Panc1 (cell line): ENCODE measurements around the gene CROCC2. TPM values are rescaled to one million over a fixed set of nuclear protein-coding genes. Genes with fewer than 3 reads are reported as not detected.

ENCODE experiments used
- ATAC-seq: fragments of 200-7000 bp; cut with Tn5 transposase; 2 replicates; pipeline ENCODE4 v1.9.1; 2020; ENCODE audit warnings: mild to moderate bottlenecking, moderate library complexity
- BruUV-seq: library from RNA; stranded (reverse); fragments of 400-500 nt; replicated peaks from 2 replicates; lab custom pipeline; 2021; lab: Mats Ljungman, UMichigan
- CTCF ChIA-PET: fragments of 300-600 bp; sonication (Branson Sonifier 250); formaldehyde crosslinking; loops from one replicate; lab custom pipeline; 2022; ENCODE audit warnings: antibody characterized with exemption; lab: Charles Lee
- POLR2A ChIA-PET: fragments of 300-600 bp; sonication (Branson Sonifier 250); formaldehyde crosslinking; loops from one replicate; lab custom pipeline; 2022; ENCODE audit warnings: antibody characterized with exemption; lab: Charles Lee
- DNase-seq: peaks from one replicate; pipeline ENCODE4 v3.0.0-alpha.2; 2010; ENCODE audit warnings: low read depth, low spot score
- H3K27ac ChIP-seq: 2 replicates; pipeline ENCODE4 v1.5.1; 2011; ENCODE audit warnings: mild to moderate bottlenecking, low read length, inconsistent platforms
- H3K27me3 ChIP-seq: fragments of 200-500 bp; sonication (Bioruptor generic); 2 replicates; pipeline ENCODE4 v1.6.0; 2014; ENCODE audit warnings: low read length, inconsistent platforms; ENCODE audit not compliant: control insufficient read depth, insufficient read depth
- H3K36me3 ChIP-seq: fragments of 200-500 bp; sonication (Bioruptor generic); 2 replicates; pipeline ENCODE4 v1.5.1; 2014; ENCODE audit warnings: inconsistent platforms, mild to moderate bottlenecking, low read length, moderate library complexity; ENCODE audit not compliant: control insufficient read depth, insufficient read depth
- H3K4me1 ChIP-seq: 2 replicates; pipeline ENCODE4 v1.5.1; 2011; ENCODE audit warnings: inconsistent platforms, mild to moderate bottlenecking, low read length, moderate library complexity; ENCODE audit not compliant: control insufficient read depth, insufficient read depth
- H3K4me3 ChIP-seq, 2 experiments: 2 replicates each; pipeline ENCODE4 v1.5.1; 2011 to 2012; ENCODE audit warnings: low read depth in 2 of 2, low read length in 2 of 2, mild to moderate bottlenecking in 2 of 2, inconsistent platforms in 1 of 2, moderate library complexity in 1 of 2
- H3K9me3 ChIP-seq: fragments of 200-500 bp; sonication (Bioruptor generic); 2 replicates; pipeline ENCODE4 v1.5.1; 2014; ENCODE audit warnings: low read depth, mild to moderate bottlenecking, inconsistent platforms, low read length, moderate library complexity; ENCODE audit not compliant: control insufficient read depth, insufficient read depth
- CTCF ChIP-seq: fragments of 450-650 bp; IDR thresholded peaks from 2 replicates; pipeline ENCODE4 v1.5.1; 2017; ENCODE audit warnings: mild to moderate bottlenecking
- POLR2AphosphoS5 ChIP-seq: IDR thresholded peaks from 2 replicates; pipeline ENCODE4 v1.6.1; 2012; ENCODE audit warnings: mild to moderate bottlenecking, low read depth, low read length, moderate library complexity
- REST ChIP-seq, 2 experiments: IDR thresholded peaks; 2 replicates each; pipeline ENCODE4 v1.6.1; 2011 to 2012; ENCODE audit warnings: low read depth in 2 of 2, control low read depth in 1 of 2, low read length in 1 of 2, mild to moderate bottlenecking in 1 of 2, moderate library complexity in 1 of 2; ENCODE audit not compliant: insufficient read depth in 1 of 2
- SIN3A ChIP-seq: IDR thresholded peaks from 2 replicates; pipeline ENCODE4 v1.6.1; 2012; ENCODE audit warnings: low read depth, mild to moderate bottlenecking, low read length, moderate library complexity, borderline replicate concordance; ENCODE audit not compliant: insufficient read depth
- in situ Hi-C: cut with HindIII; loops from 2 replicates; pipeline ENCODE4 v1.10.0; 2016; ENCODE audit warnings: low sequenced_read_pairs, low pct_unique_long_range_greater_than_20kb
- intact Hi-C: fragments of 100-400 bp; cut with micrococcal nuclease; formaldehyde crosslinking; loops from one replicate; pipeline ENCODE4 v1.10.0; 2022; ENCODE audit not compliant: unreplicated experiment
- total RNA-seq: library from RNA; stranded (reverse); gene quantifications from one replicate; pipeline ENCODE4 v1.2.1, GENCODE V29; 2021; ENCODE audit not compliant: unreplicated experiment

The CROCC2 gene
- total RNA-seq, 1 experiment from 2014 or later = 0.23 TPM

- ATAC-seq = no peak
- CTCF ChIA-PET = interaction anchor here (0.5 to 1.7 kb wide), 3 partner anchors 71 to 595 kb away, joined by 4 to 14 read pairs (median 11); no protein-coding TSS in a partner anchor
- intact Hi-C loops = no loop called here
Observed at GRCh38 chr2:240912878-240913809, 7.0 kb downstream of the CROCC2 start.

More at GRCh38 chr2:240912878-240913809, 7.0 kb downstream of the CROCC2 start:
- Histone ChIP-seq H3K9me3 (no peaks in the 10 kb centered on the region), H3K27me3 (no peaks in the 10 kb centered on the region), H3K4me1 (peaks cover 38% of the 10 kb centered on the region), H3K4me3 (no peak overlapping the region), H3K36me3 (no peaks in the 10 kb centered on the region), H3K27ac (no peak overlapping the region)
- POLR2A ChIA-PET = no interaction called here
- in situ Hi-C loops = no loop called here
- no TSS peak for BruUV-seq
- no peak for DNase-seq
- TF ChIP-seq SIN3A (no peak), CTCF (no peak), REST (IDR thresholded peaks at IDR 0.05; ENCODE audit: insufficient read depth in 1 of 2, low read depth in 2 of 2, low read length in 1 of 2) (no peak), POLR2AphosphoS5 (no peak)
